ENCODE data around the gene TMEM271. TPM values are rescaled to one million over a fixed set of nuclear protein-coding genes. Genes with fewer than 3 reads are reported as not detected.

Gene TMEM271, protein sequence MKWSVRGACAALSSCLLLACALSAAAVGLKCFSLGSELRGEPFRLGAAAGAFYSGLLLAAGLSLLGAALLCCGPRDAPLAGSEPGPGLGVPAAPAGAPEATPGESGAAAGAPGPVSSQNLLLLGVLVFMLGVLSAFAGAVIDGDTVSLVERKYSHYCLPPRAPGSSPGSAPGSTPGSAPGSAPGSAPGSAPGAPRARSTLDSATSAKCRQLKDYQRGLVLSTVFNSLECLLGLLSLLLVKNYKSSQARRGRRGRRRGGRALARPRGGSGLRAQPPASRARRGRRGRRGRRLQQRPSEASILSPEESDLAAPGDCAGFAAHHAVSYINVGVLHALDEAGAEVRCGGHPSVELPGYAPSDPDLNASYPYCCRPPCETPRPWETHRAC
- total RNA-seq (ENCODE audit: low replicate concordance), result not detected in 2 replicates

GRCh38 chr4:576245-576821 lies at the start of gene TMEM271:
TMEM271 (minus strand) TSS chr4:576295; CDS start chr4:576062, 233 bp downstream.

GRCh38 chr4:624705-625590 lies 48.9 kb upstream of the TMEM271 start, which contains the start of gene PDE6B:
PDE6B (plus strand) TSS chr4:625573; CDS start chr4:625627, 54 bp downstream.

Other genes with a start within 250 kb of the TMEM271 start
- 4.0 and 5.9 TPM in 2 replicates for gene ZNF141, start 238.5 kb downstream of the TMEM271 start, total RNA-seq (ENCODE audit: low replicate concordance)
- gene ZNF721, start 77.1 kb downstream of the TMEM271 start, total RNA-seq (ENCODE audit: low replicate concordance), result 9.0 and 12.9 TPM in 2 replicates
- gene PIGG, start 77.1 kb downstream of the TMEM271 start, total RNA-seq (ENCODE audit: low replicate concordance), result 41.0 and 49.5 TPM in 2 replicates
- 1.4 TPM in 1 of 2 replicates, not detected in the other for gene PDE6B, start 49.3 kb upstream of the TMEM271 start, total RNA-seq (ENCODE audit: low replicate concordance)
- 358 and 480 TPM in 2 replicates for gene ATP5ME, start 98.0 kb upstream of the TMEM271 start, total RNA-seq (ENCODE audit: low replicate concordance)
- 25.6 and 26.9 TPM in 2 replicates for gene MYL5, start 98.2 kb upstream of the TMEM271 start, total RNA-seq (ENCODE audit: low replicate concordance)
- gene SLC49A3, start 112.9 kb upstream of the TMEM271 start, total RNA-seq (ENCODE audit: low replicate concordance), result 1.1 and 9.8 TPM in 2 replicates
- gene PCGF3, start 129.5 kb upstream of the TMEM271 start, total RNA-seq (ENCODE audit: low replicate concordance), result 39.3 and 63.1 TPM in 2 replicates
- not detected in 2 replicates for gene CPLX1, start 249.8 kb upstream of the TMEM271 start, total RNA-seq (ENCODE audit: low replicate concordance)

Measured in smooth muscle cell of the coronary artery (primary cell).